ENCODE measurements around the gene DTD1.

The DTD1 gene

DNA sequence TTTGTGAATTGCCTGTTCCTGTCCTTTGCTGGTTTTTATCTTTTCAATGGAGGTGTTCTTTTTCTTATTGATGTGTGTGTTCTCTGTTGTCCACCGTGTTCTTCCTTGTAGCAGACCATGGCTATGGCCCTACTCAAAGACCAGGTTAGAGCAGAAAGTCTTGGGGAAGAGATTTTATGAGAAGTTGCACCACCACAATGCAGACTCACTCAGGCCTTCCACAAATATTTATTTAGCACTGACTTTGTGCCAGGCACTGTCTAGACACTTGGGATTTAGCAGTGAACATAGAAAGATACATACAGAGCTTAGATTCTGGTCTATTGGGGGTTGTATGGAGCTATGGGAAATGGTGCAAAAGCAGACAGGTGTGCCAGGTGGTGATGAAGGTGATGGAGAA lies 98.8 kb downstream of the DTD1 start:
- ATAC-seq (replicated peaks) (no peak), DNase-seq (no peak)
- Mint-ChIP-seq H3K36me3 (peaks cover 0 to 16% of the 10 kb centered on the region in 2 donors), H3K27ac (no peak overlapping the region), H3K4me3 (no peak overlapping the region), H3K9me3 (no peaks in the 10 kb centered on the region), H3K4me1 (peaks cover 7% of the 10 kb centered on the region in 2 donors), H3K27me3 (no peaks in the 10 kb centered on the region)

DNA sequence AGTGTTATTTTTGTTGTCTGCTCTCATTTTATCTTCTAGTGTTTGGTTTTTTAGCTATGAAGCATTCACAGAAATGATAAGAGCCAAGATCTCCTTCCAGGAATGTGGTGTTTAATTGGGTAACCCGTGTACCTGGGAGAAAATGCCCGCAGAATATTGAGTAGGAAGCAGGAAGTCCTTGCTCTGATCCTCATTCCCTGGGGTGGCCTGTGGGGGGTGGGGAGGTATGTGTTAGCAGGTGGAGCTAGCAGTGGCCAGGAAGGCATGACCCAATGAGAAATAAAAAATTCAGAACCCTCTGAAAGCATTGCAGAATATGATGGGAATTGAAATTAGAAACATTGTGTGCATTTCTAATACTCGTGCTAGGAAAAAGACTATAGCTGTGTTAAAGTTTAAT lies 100.8 kb downstream of the DTD1 start:
- Mint-ChIP-seq H3K4me3 (no peak overlapping the region), H3K9me3 (no peaks in the 10 kb centered on the region), H3K27me3 (no peaks in the 10 kb centered on the region), H3K4me1 (peaks cover 7% of the 10 kb centered on the region in 2 donors), H3K36me3 (peaks cover 0 to 12% of the 10 kb centered on the region in 2 donors), H3K27ac (no peak overlapping the region)
- ATAC-seq (replicated peaks) (no peak), DNase-seq (no peak)

- Mint-ChIP-seq H3K4me3 (no peak overlapping the region), H3K36me3 (peaks cover 4 to 7% of the 10 kb centered on the region in 2 donors)
- no peak for ATAC-seq (replicated peaks)
Measured at GRCh38 chr20:18689557-18689956, 101.7 kb downstream of the DTD1 start.

GRCh38 chr20:18692447-18692846 lies 104.6 kb downstream of the DTD1 start:
- Mint-ChIP-seq H3K4me3 (no peak overlapping the region), H3K27ac (no peak overlapping the region), H3K36me3 (peaks cover 6 to 12% of the 10 kb centered on the region in 2 donors), H3K4me1 (peaks cover 0 to 1% of the 10 kb centered on the region in 2 donors), H3K9me3 (no peaks in the 10 kb centered on the region), H3K27me3 (no peaks in the 10 kb centered on the region)
- DNase-seq = no peak
- ATAC-seq (replicated peaks) = no peak

More at GRCh38 chr20:18689557-18689956, 101.7 kb downstream of the DTD1 start:
- H3K9me3 Mint-ChIP-seq = no peaks in the 10 kb centered on the region
- H3K27ac Mint-ChIP-seq = no peak overlapping the region
- peaks cover 7% of the 10 kb centered on the region in 2 donors for H3K4me1 Mint-ChIP-seq
- no peak for DNase-seq
- H3K27me3 Mint-ChIP-seq = no peaks in the 10 kb centered on the region

- Mint-ChIP-seq H3K4me1 (no peaks in the 10 kb centered on the region), H3K36me3 (peaks cover 14 to 19% of the 10 kb centered on the region in 2 donors), H3K9me3 (peaks cover 0 to 1% of the 10 kb centered on the region in 2 donors), H3K27ac (no peak overlapping the region), H3K27me3 (no peaks in the 10 kb centered on the region), H3K4me3 (no peak overlapping the region)
- DNase-seq (no peak), ATAC-seq (replicated peaks) (no peak)
Measured at GRCh38 chr20:18694071-18694470, 106.2 kb downstream of the DTD1 start.

DNA sequence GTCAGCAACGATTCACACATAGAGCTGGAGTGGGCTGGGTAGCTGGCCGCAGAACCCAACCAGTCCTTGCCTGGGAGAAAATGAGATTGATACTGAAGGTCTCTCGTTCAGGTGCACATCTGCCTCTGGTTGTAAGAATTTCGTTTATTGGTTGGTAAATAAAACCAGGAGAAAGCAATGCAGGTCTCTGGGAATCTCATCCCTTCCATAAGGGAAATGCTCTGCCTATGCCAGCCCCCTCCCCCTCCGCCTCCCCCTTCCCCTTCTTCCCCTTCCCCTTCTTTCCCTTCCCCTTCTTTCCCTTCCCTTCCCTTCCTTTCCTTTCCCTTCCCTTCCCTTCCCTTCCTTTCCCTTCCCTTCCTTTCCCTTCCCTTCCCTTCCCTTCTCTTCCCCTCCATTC lies 107.3 kb downstream of the DTD1 start:
- Mint-ChIP-seq H3K27ac (no peak overlapping the region), H3K9me3 (peaks cover 0 to 1% of the 10 kb centered on the region in 2 donors), H3K27me3 (no peaks in the 10 kb centered on the region), H3K4me1 (no peaks in the 10 kb centered on the region), H3K4me3 (no peak overlapping the region), H3K36me3 (peaks cover 20 to 21% of the 10 kb centered on the region in 2 donors)
- DNase-seq (no peak), ATAC-seq (replicated peaks) (no peak)

DNA sequence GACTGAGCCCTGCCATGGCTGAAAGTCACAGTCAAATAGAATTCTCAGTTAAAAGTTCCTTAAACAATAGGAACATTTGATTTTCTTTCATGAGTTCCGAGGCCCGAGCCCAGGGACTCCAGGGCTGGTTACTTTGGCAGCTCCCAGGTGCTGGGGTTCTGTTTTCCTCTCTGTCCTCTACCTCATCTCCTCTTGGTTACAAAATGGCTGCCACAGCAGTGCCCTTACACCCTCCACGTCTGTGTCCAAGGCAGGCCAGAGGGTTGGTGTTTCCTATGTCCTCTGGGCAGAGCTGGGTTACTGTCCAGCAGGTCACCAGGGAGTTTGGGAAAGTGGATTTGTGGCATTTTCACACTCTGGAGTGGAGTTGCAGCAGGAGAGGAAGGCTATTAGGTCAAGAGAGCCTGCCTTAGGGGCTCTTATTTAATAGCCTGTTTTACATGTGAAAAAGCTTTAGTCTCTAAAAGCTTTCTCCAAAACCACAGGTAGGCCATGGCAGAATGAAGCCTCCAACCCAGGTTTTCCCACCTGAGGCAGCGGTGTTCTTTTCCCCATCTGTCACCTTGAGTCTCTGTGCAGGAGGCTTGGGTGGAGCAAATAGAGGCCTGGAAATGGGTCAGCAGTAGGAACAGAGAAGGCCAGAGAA lies 111.0 kb downstream of the DTD1 start:
- H3K36me3 Mint-ChIP-seq = peaks cover 20 to 24% of the 10 kb centered on the region in 2 donors
- ATAC-seq (replicated peaks) (no peak), DNase-seq (no peak)
- peaks cover 0 to 3% of the 10 kb centered on the region in 2 donors for H3K4me1 Mint-ChIP-seq
- H3K27me3 Mint-ChIP-seq = no peaks in the 10 kb centered on the region
- peaks cover 0 to 1% of the 10 kb centered on the region in 2 donors for H3K9me3 Mint-ChIP-seq
- H3K4me3 Mint-ChIP-seq = no peak overlapping the region
- H3K27ac Mint-ChIP-seq = no peak overlapping the region

GRCh38 chr20:18701969-18702368 lies 114.1 kb downstream of the DTD1 start:
- Mint-ChIP-seq H3K36me3 (peaks cover 18 to 22% of the 10 kb centered on the region in 2 donors), H3K4me3 (no peak overlapping the region), H3K27ac (no peak overlapping the region), H3K27me3 (no peaks in the 10 kb centered on the region), H3K4me1 (peaks cover 0 to 10% of the 10 kb centered on the region in 2 donors), H3K9me3 (peaks cover 0 to 1% of the 10 kb centered on the region in 2 donors)
- ATAC-seq (replicated peaks) (no peak), DNase-seq (no peak)

- no peak overlapping the region for H3K4me3 Mint-ChIP-seq
- DNase-seq (no peak), ATAC-seq (replicated peaks) (no peak)
- no peaks in the 10 kb centered on the region for H3K27me3 Mint-ChIP-seq
- peaks cover 0 to 1% of the 10 kb centered on the region in 2 donors for H3K9me3 Mint-ChIP-seq
- peaks cover 19 to 22% of the 10 kb centered on the region in 2 donors for H3K36me3 Mint-ChIP-seq
- peaks cover 0 to 10% of the 10 kb centered on the region in 2 donors for H3K4me1 Mint-ChIP-seq
- no peak overlapping the region for H3K27ac Mint-ChIP-seq
Measured at GRCh38 chr20:18702736-18703135, 114.9 kb downstream of the DTD1 start.

- H3K4me1 Mint-ChIP-seq = peaks cover 0 to 10% of the 10 kb centered on the region in 2 donors
- ATAC-seq (replicated peaks) (no peak), DNase-seq (no peak)
- H3K9me3 Mint-ChIP-seq = no peaks in the 10 kb centered on the region
- H3K36me3 Mint-ChIP-seq = peaks cover 5 to 13% of the 10 kb centered on the region in 2 donors
- H3K27me3 Mint-ChIP-seq = no peaks in the 10 kb centered on the region
- H3K4me3 Mint-ChIP-seq = no peak overlapping the region
- no peak overlapping the region for H3K27ac Mint-ChIP-seq
Measured at GRCh38 chr20:18705490-18705889, 117.6 kb downstream of the DTD1 start.

- H3K4me1 Mint-ChIP-seq = peaks cover under 1 to 11% of the 10 kb centered on the region in 2 donors
- DNase-seq = no peak
- peaks cover 5 to 11% of the 10 kb centered on the region in 2 donors for H3K36me3 Mint-ChIP-seq
- H3K4me3 Mint-ChIP-seq = no peak overlapping the region
- no peak overlapping the region for H3K27ac Mint-ChIP-seq
- ATAC-seq (replicated peaks) = no peak
- no peaks in the 10 kb centered on the region for H3K27me3 Mint-ChIP-seq
- H3K9me3 Mint-ChIP-seq = no peaks in the 10 kb centered on the region
Measured at GRCh38 chr20:18705910-18706309, 118.1 kb downstream of the DTD1 start.

GRCh38 chr20:18712131-18712530 lies 124.3 kb downstream of the DTD1 start:
- Mint-ChIP-seq H3K4me1 (peaks cover 5 to 12% of the 10 kb centered on the region in 2 donors), H3K36me3 (peaks cover 25 to 30% of the 10 kb centered on the region in 2 donors), H3K27me3 (no peaks in the 10 kb centered on the region), H3K9me3 (no peaks in the 10 kb centered on the region), H3K4me3 (no peak overlapping the region), H3K27ac (no peak overlapping the region)
- ATAC-seq (replicated peaks) (no peak), DNase-seq (no peak)

GRCh38 chr20:18712882-18713281 lies 125.0 kb downstream of the DTD1 start:
- no peak overlapping the region for H3K27ac Mint-ChIP-seq
- ATAC-seq (replicated peaks) (no peak), DNase-seq (no peak)
- no peaks in the 10 kb centered on the region for H3K9me3 Mint-ChIP-seq
- H3K4me1 Mint-ChIP-seq = peaks cover 5 to 12% of the 10 kb centered on the region in 2 donors
- no peak overlapping the region for H3K4me3 Mint-ChIP-seq
- no peaks in the 10 kb centered on the region for H3K27me3 Mint-ChIP-seq
- peaks cover 23 to 30% of the 10 kb centered on the region in 2 donors for H3K36me3 Mint-ChIP-seq

GRCh38 chr20:18715564-18715963 lies 127.7 kb downstream of the DTD1 start:
- ATAC-seq (replicated peaks) (no peak), DNase-seq (no peak)
- H3K27me3 Mint-ChIP-seq = no peaks in the 10 kb centered on the region
- no peak overlapping the region for H3K27ac Mint-ChIP-seq
- no peaks in the 10 kb centered on the region for H3K9me3 Mint-ChIP-seq
- peaks cover 28 to 35% of the 10 kb centered on the region in 2 donors for H3K36me3 Mint-ChIP-seq
- H3K4me3 Mint-ChIP-seq = no peak overlapping the region
- H3K4me1 Mint-ChIP-seq = peaks cover 5 to 12% of the 10 kb centered on the region in 2 donors

GRCh38 chr20:18717062-18717461 lies 129.2 kb downstream of the DTD1 start:
- H3K27ac Mint-ChIP-seq = no peak overlapping the region

More at GRCh38 chr20:18717062-18717461, 129.2 kb downstream of the DTD1 start:
- Mint-ChIP-seq H3K36me3 (peaks cover 30 to 40% of the 10 kb centered on the region in 2 donors), H3K27me3 (no peaks in the 10 kb centered on the region), H3K4me3 (no peak overlapping the region), H3K9me3 (no peaks in the 10 kb centered on the region), H3K4me1 (peaks cover 2 to 6% of the 10 kb centered on the region in 2 donors)
- DNase-seq (no peak), ATAC-seq (replicated peaks) (no peak)
